K562 (cell line): Measurements from ENCODE around the gene ZMYND12. TPM values are rescaled to one million over a fixed set of nuclear protein-coding genes. Genes with fewer than 3 reads are reported as not detected.
A peak's percentile ranks its signal among the peaks of the same experiment; 100 is the strongest.

Source experiments
- ATAC-seq: fragments of 200-7000 bp; cut with Tn5 transposase; 3 replicates; pipeline ENCODE4 v1.9.1; 2020; ENCODE audit warnings: moderate library complexity
- BruUV-seq: library from RNA; stranded (reverse); fragments of 400-500 nt; replicated peaks from 2 replicates; lab custom pipeline; 2021; lab: Mats Ljungman, UMichigan
- CTCF ChIA-PET: fragments of 300-600 bp; formaldehyde crosslinking; extraction: SDS; loops from one replicate; lab custom pipeline; 2021; ENCODE audit warnings: low intra/inter-chr PET ratio; lab: Yijun Ruan, JAX
- POLR2A ChIA-PET: fragments of 300-600, 350-650 bp; sonication (Branson Sonifier 250); formaldehyde crosslinking; extraction: SDS; loops from one replicate; lab custom pipeline; 2021; ENCODE audit warnings: antibody characterized with exemption, inconsistent platforms; lab: Yijun Ruan, JAX
- DNase-seq, 4 experiments: peaks; one replicate each; pipeline versions ENCODE4 v3.0.0 to v3.0.0-alpha.2; 2011 to 2018; ENCODE audit warnings: low spot score in 3 of 4, mixed read lengths in 3 of 4; ENCODE audit errors: extremely low read depth in 1 of 4
- FAIRE-seq: peaks from 2 replicates; lab custom pipeline; 2011; peaks lifted over from hg19 to GRCh38; lab: Jason Lieb, UNC
- H2AFZ ChIP-seq: 2 replicates; pipeline ENCODE4 v1.6.0; 2011; ENCODE audit warnings: low read depth, low read length, control low read depth, inconsistent platforms
- H3K27ac ChIP-seq: fragments of 200-600 bp; 3 replicates; pipeline ENCODE4 v1.8.0; 2011; ENCODE audit warnings: low read depth, mild to moderate bottlenecking, control low read depth, inconsistent platforms, low read length, moderate library complexity, mixed read lengths; ENCODE audit errors: extremely low read depth
- H3K27me3 ChIP-seq, 2 experiments: fragments of 300-600 bp in 1 of 2; 2 replicates in 1 of 2; 3 replicates in 1 of 2; pipeline versions ENCODE4 v1.6.0 to v1.8.0; 2011; ENCODE audit warnings: inconsistent platforms in 2 of 2, low read length in 2 of 2, mild to moderate bottlenecking in 1 of 2, mixed read lengths in 1 of 2, moderate library complexity in 1 of 2; ENCODE audit not compliant: control insufficient read depth in 2 of 2, insufficient read depth in 2 of 2
- H3K36me3 ChIP-seq: fragments of 300-600 bp; 3 replicates; pipeline ENCODE4 v1.8.0; 2011; ENCODE audit warnings: mild to moderate bottlenecking, low read length, inconsistent platforms; ENCODE audit not compliant: control insufficient read depth, insufficient read depth
- H3K4me1 ChIP-seq, 2 experiments: fragments of 200-600 bp in 1 of 2; replicated peaks in 1 of 2; 2 replicates in 1 of 2; 3 replicates in 1 of 2; pipeline versions ENCODE4 v1.5.1 to v1.8.0; 2011; ENCODE audit warnings: inconsistent platforms in 2 of 2, low read length in 2 of 2, mild to moderate bottlenecking in 1 of 2, mixed read lengths in 1 of 2, moderate library complexity in 1 of 2; ENCODE audit not compliant: control insufficient read depth in 2 of 2, insufficient read depth in 2 of 2
- H3K4me2 ChIP-seq: 2 replicates; pipeline ENCODE4 v1.6.1; 2011; ENCODE audit warnings: low read length, control low read depth, inconsistent platforms, mixed read lengths; ENCODE audit not compliant: insufficient read depth
- H3K4me3 ChIP-seq: fragments of 200-600 bp; sonication (generic), shearing (Covaris generic); 2 replicates; pipeline ENCODE4 v1.5.1; 2016; ENCODE audit warnings: control low read depth, inconsistent platforms
- H3K79me2 ChIP-seq: fragments of 200-600 bp; 3 replicates; pipeline ENCODE4 v1.8.0; 2011; ENCODE audit warnings: low read length, inconsistent platforms; ENCODE audit not compliant: control insufficient read depth, insufficient read depth
- H3K9ac ChIP-seq, 2 experiments: 2 replicates each; pipeline versions ENCODE4 v1.6.0 to v1.6.1; 2011; ENCODE audit warnings: low read depth in 2 of 2, low read length in 2 of 2, control low read depth in 1 of 2, inconsistent platforms in 1 of 2, mild to moderate bottlenecking in 1 of 2, mixed read lengths in 1 of 2; ENCODE audit not compliant: insufficient read depth in 1 of 2
- H3K9me1 ChIP-seq: one replicate; pipeline ENCODE4 v1.6.0; 2011; ENCODE audit warnings: inconsistent platforms, mild to moderate bottlenecking, low read length, moderate library complexity; ENCODE audit not compliant: control insufficient read depth, insufficient read depth
- H3K9me3 ChIP-seq: replicated peaks from 2 replicates; pipeline ENCODE4 v1.5.1; 2011; ENCODE audit warnings: low read depth, low read length, inconsistent platforms; ENCODE audit not compliant: control insufficient read depth, insufficient read depth
- H4K20me1 ChIP-seq: replicated peaks from 2 replicates; pipeline ENCODE4 v1.6.1; 2011; ENCODE audit warnings: low read length, inconsistent platforms, mixed read lengths; ENCODE audit not compliant: control insufficient read depth, insufficient read depth
- CREB1 ChIP-seq, 2 experiments: sonication (generic) in 1 of 2; formaldehyde crosslinking in 1 of 2; IDR thresholded peaks; 2 replicates each; pipeline versions ENCODE4 v1.6.1 to v1.8.0; 2012 to 2022; ENCODE audit warnings: inconsistent platforms in 1 of 2, mild to moderate bottlenecking in 1 of 2, missing genetic modification reagents in 1 of 2, moderate library complexity in 1 of 2
- CREM ChIP-seq: IDR thresholded peaks from 2 replicates; pipeline ENCODE4 v1.6.1; 2014; ENCODE audit warnings: antibody characterized with exemption, low read depth
- ZFX ChIP-seq: sonication (generic); formaldehyde crosslinking; IDR thresholded peaks from 2 replicates; pipeline ENCODE4 v1.8.0; 2022; ENCODE audit warnings: mild to moderate bottlenecking, missing genetic modification reagents, moderate library complexity
- WGBS: fragments of 100-300 bp; shearing (Covaris generic); methylation state at CpG from one replicate; pipeline ENCODE4 v1.1.6; 2016; ENCODE audit warnings: low coverage, mixed read lengths; ENCODE audit not compliant: insufficient coverage; ENCODE audit errors: missing lambda C conversion rate; 5-methylcytosine and 5-hydroxymethylcytosine counted together
- in situ Hi-C: fragments of 300-500 bp; cut with MboI; formaldehyde crosslinking; loops from 4 replicates; pipeline ENCODE4 v1.15.0; 2018; ENCODE audit warnings: inconsistent platforms, mixed read lengths
- intact Hi-C: fragments of 100-400 bp; cut with micrococcal nuclease; formaldehyde crosslinking; loops from 2 replicates; pipeline ENCODE4 v1.14.2; 2022
- polyA plus RNA-seq, 8 experiments: library from polyadenylated mRNA; depleted of rRNA in 4 of 8; stranded (reverse) in 5 of 8; unstranded in 3 of 8; fragments of >200 nt; fragmentation: Nextera tagmentation in 2 of 8; fragmentation: Illumina TruSeq in 1 of 8; extraction: Ambion mirVana in 2 of 8; extraction: Trizol in 1 of 8; gene quantifications; 2 replicates each; pipeline versions ENCODE4 v1.2.1 to v1.2.3, GENCODE V29; 2011 to 2014; ENCODE audit warnings: inconsistent platforms in 1 of 8, missing spikeins in 1 of 8
- total RNA-seq, 7 experiments: library from RNA; depleted of rRNA in 6 of 7; stranded (reverse); fragments of >200 nt in 6 of 7; fragmentation: Illumina TruSeq in 2 of 7; extraction: Trizol in 2 of 7; gene quantifications; 2 replicates each; pipeline versions ENCODE4 v1.2.1 to v1.2.3, GENCODE V29; 2011 to 2021; ENCODE audit warnings: low replicate concordance in 1 of 7

ZMYND12 gene
- total and polyA plus RNA-seq, 9 of the 15 experiments (the other 6 are each of a cell fraction or from before 2014, with no cell fraction given) = not detected

- in situ Hi-C loops = no loop called here
- no peaks in the 10 kb centered on the region for H3K79me2 ChIP-seq
- BruUV-seq = no TSS peak
- H3K9me3 ChIP-seq = no peaks in the 10 kb centered on the region; the same call in 1 of the 2 replicates
- no peak for DNase-seq
- no peaks in the 10 kb centered on the region for H3K9me1 ChIP-seq
- H4K20me1 ChIP-seq = no peaks in the 10 kb centered on the region; the same call in 1 of the 2 replicates
- H3K4me3 ChIP-seq = no peak overlapping the region
- H3K4me2 ChIP-seq = no peak overlapping the region
- no peaks in the 10 kb centered on the region for H3K36me3 ChIP-seq
- WGBS = 0% methylated on average over 10 of the region's 10 CpGs
- CTCF ChIA-PET = no interaction called here
- POLR2A ChIA-PET = no interaction called here
- FAIRE-seq = no peak
- peak; percentile 75 for TF ChIP-seq CREM
- no peak for TF ChIP-seq ZFX
- 0 out of 2 replicates have a peak, but pooled peaks have one; percentile 20 for TF ChIP-seq CREB1 (IDR thresholded peaks at IDR 0.05)
- no peak for TF ChIP-seq CREB1 (CRISPR knock-in tag; IDR thresholded peaks at IDR 0.05)
- peak overlapping the region; percentile 50; the same call in 1 of the 2 replicates for H2AFZ ChIP-seq
- peaks cover 23 to 25% of the 10 kb centered on the region in 2 experiments for H3K27me3 ChIP-seq
- ATAC-seq = no peak
- H3K4me1 ChIP-seq = no peaks in the 10 kb centered on the region
- intact Hi-C loops = no loop called here
- H3K27ac ChIP-seq = no peak overlapping the region
- H3K9ac ChIP-seq = no peak overlapping the region
Measured at GRCh38 chr1:42399315-42400100, 56.3 kb downstream of the ZMYND12 start.
